ENCODE results near the gene ZSCAN18.
"Not testable (repeated sequence)": the region's sequence is repeated elsewhere in the genome, so short reads cannot be mapped to it uniquely, and the experiment has no call there.

The ZSCAN18 gene, protein sequence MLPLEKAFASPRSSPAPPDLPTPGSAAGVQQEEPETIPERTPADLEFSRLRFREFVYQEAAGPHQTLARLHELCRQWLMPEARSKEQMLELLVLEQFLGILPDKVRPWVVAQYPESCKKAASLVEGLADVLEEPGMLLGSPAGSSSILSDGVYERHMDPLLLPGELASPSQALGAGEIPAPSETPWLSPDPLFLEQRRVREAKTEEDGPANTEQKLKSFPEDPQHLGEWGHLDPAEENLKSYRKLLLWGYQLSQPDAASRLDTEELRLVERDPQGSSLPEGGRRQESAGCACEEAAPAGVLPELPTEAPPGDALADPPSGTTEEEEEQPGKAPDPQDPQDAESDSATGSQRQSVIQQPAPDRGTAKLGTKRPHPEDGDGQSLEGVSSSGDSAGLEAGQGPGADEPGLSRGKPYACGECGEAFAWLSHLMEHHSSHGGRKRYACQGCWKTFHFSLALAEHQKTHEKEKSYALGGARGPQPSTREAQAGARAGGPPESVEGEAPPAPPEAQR
- long read RNA-seq, result 0 reads

DNA sequence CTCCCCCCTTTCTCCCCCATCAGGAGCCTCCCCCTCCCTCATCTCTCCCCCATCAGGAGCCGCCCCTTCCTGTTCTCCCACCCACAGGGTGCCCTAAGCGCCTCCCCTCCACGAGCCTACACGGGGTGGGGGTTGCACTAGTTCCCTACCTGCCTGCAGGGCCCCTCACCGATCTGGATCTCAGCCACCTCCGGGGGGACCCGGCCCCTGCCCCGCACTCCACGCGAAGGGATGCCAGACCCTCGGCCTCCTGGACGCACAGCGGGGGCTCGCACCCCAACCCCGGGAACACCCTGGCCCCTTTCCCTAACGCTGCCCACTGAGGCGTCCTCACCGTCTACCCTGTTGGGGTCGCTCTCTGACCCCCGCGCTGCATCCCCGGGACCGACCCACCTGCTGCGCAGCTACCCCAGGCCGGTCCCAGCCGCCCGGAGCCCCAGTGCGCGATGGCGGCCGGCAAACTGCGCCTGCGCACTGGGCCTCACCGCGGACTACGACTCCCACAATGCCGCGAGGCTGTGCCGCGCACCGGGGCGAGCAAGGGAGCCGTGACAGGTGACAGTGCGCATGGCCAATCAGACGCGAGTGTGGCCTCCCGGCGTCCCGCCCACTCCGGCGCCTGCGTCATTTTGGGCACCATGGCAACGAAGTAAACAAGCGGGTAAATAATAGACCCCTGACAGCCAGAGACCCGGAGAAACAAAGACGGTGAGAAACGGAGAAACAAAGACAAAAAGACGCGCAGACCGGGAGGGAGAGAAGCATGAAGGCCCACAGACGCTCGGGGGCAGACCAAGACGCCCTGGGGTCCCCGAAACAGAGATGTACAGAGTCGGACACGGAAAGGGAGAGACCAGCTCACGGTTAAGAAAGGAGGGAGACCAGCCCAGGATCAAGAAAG is at the start of gene ZSCAN18:
TSS of gene ZSCAN18 (minus strand) at position 451 of the 901 bp plus-strand sequence. CDS start 7,964 bp downstream, outside the sequence.
- peak within 1 kb of the TSS; percentile 92 for H3K27ac ChIP-seq (replicated peaks)

GRCh38 chr19:58147475-58147874 is 49.4 kb upstream of the ZSCAN18 start:
- H3K27me3 ChIP-seq (ENCODE audit: insufficient read depth, poor library complexity, severe bottlenecking); H3K4me3 ChIP-seq (replicated peaks; ENCODE audit: insufficient read depth, low read length); DNase-seq (ENCODE audit: low read depth in 1 of 2, low spot score in 1 of 2): not testable (repeated sequence)

More for the DNA sequence above, at the start of gene ZSCAN18:
- H3K4me3 ChIP-seq (replicated peaks; ENCODE audit: insufficient read depth, low read length), result peak within 1 kb of the TSS; percentile 63
- no peaks in the 10 kb centered on the region for H3K27me3 ChIP-seq (ENCODE audit: insufficient read depth, poor library complexity, severe bottlenecking)
- peak; percentile 54; the same call in 1 of the 2 replicates for TF ChIP-seq POLR2AphosphoS5 (IDR thresholded peaks at IDR 0.05; ENCODE audit: low read depth)
- TF ChIP-seq CTCF (IDR thresholded peaks at IDR 0.05; ENCODE audit: insufficient read depth, low read length), result no peak
- no peak for TF ChIP-seq REST (IDR thresholded peaks at IDR 0.05; ENCODE audit: insufficient replicate concordance, low read depth)
- TF ChIP-seq SPI1 (IDR thresholded peaks at IDR 0.05; ENCODE audit: borderline replicate concordance, low read depth), result no peak
- DNase-seq (ENCODE audit: low read depth in 1 of 2, low spot score in 1 of 2), result peak; percentile 79 to 96

GRCh38 chr19:58145849-58146248 is 47.8 kb upstream of the ZSCAN18 start:
- no peak for DNase-seq (ENCODE audit: low read depth in 1 of 2, low spot score in 1 of 2)
- Histone ChIP-seq H3K27ac (replicated peaks) (no peak overlapping the region), H3K4me3 (replicated peaks; ENCODE audit: insufficient read depth, low read length) (no peak overlapping the region), H3K27me3 (ENCODE audit: insufficient read depth, poor library complexity, severe bottlenecking) (no peaks in the 10 kb centered on the region)
- TF ChIP-seq GABPA (IDR thresholded peaks at IDR 0.05; ENCODE audit: low read depth) (no peak), CTCF (IDR thresholded peaks at IDR 0.05; ENCODE audit: insufficient read depth, low read length) (no peak), REST (IDR thresholded peaks at IDR 0.05; ENCODE audit: insufficient replicate concordance, low read depth) (no peak), POLR2AphosphoS5 (IDR thresholded peaks at IDR 0.05; ENCODE audit: low read depth) (no peak), SPI1 (IDR thresholded peaks at IDR 0.05; ENCODE audit: borderline replicate concordance, low read depth) (no peak)

More at GRCh38 chr19:58147475-58147874, 49.4 kb upstream of the ZSCAN18 start:
- H3K27ac ChIP-seq (replicated peaks), result not testable (repeated sequence)

GRCh38 chr19:58134244-58134643 is 36.2 kb upstream of the ZSCAN18 start:
- Histone ChIP-seq H3K4me3 (replicated peaks; ENCODE audit: insufficient read depth, low read length) (no peak overlapping the region), H3K27me3 (ENCODE audit: insufficient read depth, poor library complexity, severe bottlenecking) (no peaks in the 10 kb centered on the region), H3K27ac (replicated peaks) (no peak overlapping the region)
- DNase-seq (ENCODE audit: low read depth in 1 of 2, low spot score in 1 of 2), result no peak
- TF ChIP-seq GABPA (IDR thresholded peaks at IDR 0.05; ENCODE audit: low read depth) (no peak), POLR2AphosphoS5 (IDR thresholded peaks at IDR 0.05; ENCODE audit: low read depth) (no peak), SPI1 (IDR thresholded peaks at IDR 0.05; ENCODE audit: borderline replicate concordance, low read depth) (no peak), CTCF (IDR thresholded peaks at IDR 0.05; ENCODE audit: insufficient read depth, low read length) (no peak), REST (IDR thresholded peaks at IDR 0.05; ENCODE audit: insufficient replicate concordance, low read depth) (no peak)
